ENCODE data around the gene PLB1.

- TF ChIP-seq POLR2AphosphoS5 (IDR thresholded peaks at IDR 0.05; ENCODE audit: low read depth, low read length) (no peak), TAF1 (IDR thresholded peaks at IDR 0.05; ENCODE audit: borderline replicate concordance, low read depth, low read length) (no peak)
Measured at GRCh38 chr2:28547906-28548600, 52.2 kb downstream of the PLB1 start.

Measured in GM12892 (cell line).